GM23248 (cell line): ENCODE results near the gene THOC6. TPM values are rescaled to one million over a fixed set of nuclear protein-coding genes. Genes with fewer than 3 reads are reported as not detected.

Experiments used
- DNase-seq: peaks from one replicate; pipeline ENCODE4 v3.0.0-alpha.2; 2015
- H2AFZ ChIP-seq: fragments of 200-600 bp; sonication (generic); 2 replicates; pipeline ENCODE4 v1.6.1; 2016; ENCODE audit warnings: antibody characterized with exemption
- H3F3A ChIP-seq: fragments of 200-600 bp; sonication (generic); 2 replicates; pipeline ENCODE4 v1.6.1; 2016; ENCODE audit warnings: mild to moderate bottlenecking, antibody characterized with exemption, mixed run types; ENCODE audit not compliant: insufficient read depth
- H3K27ac ChIP-seq: fragments of 200-600 bp; sonication (generic); 2 replicates; pipeline ENCODE4 v1.5.1; 2016; ENCODE audit warnings: mild to moderate bottlenecking
- H3K27me3 ChIP-seq: fragments of 200-600 bp; sonication (generic); replicated peaks from 2 replicates; pipeline ENCODE4 v1.6.1; 2016; ENCODE audit warnings: mild to moderate bottlenecking; ENCODE audit not compliant: insufficient read depth
- H3K36me3 ChIP-seq: fragments of 200-600 bp; sonication (generic); 2 replicates; pipeline ENCODE4 v1.6.1; 2016; ENCODE audit warnings: low read depth, mild to moderate bottlenecking
- H3K4me1 ChIP-seq: fragments of 200-600 bp; sonication (generic); 2 replicates; pipeline ENCODE4 v1.6.1; 2016; ENCODE audit warnings: mild to moderate bottlenecking; ENCODE audit not compliant: insufficient read depth
- H3K4me2 ChIP-seq: fragments of 200-600 bp; sonication (generic); one replicate; pipeline ENCODE4 v1.6.1; 2016; ENCODE audit warnings: mild to moderate bottlenecking; ENCODE audit not compliant: unreplicated experiment
- H3K4me3 ChIP-seq: fragments of 200-600 bp; sonication (generic); 2 replicates; pipeline ENCODE4 v1.5.1; 2016; ENCODE audit warnings: mild to moderate bottlenecking
- H3K79me2 ChIP-seq: fragments of 200-600 bp; sonication (generic); 2 replicates; pipeline ENCODE4 v1.6.1; 2016; ENCODE audit warnings: mild to moderate bottlenecking; ENCODE audit not compliant: insufficient read depth
- H3K9ac ChIP-seq: fragments of 200-600 bp; sonication (generic); 2 replicates; pipeline ENCODE4 v1.6.1; 2016; ENCODE audit warnings: mild to moderate bottlenecking
- H3K9me2 ChIP-seq: fragments of 200-600 bp; sonication (generic); 2 replicates; pipeline ENCODE4 v1.6.1; 2016; ENCODE audit warnings: mixed run types, mild to moderate bottlenecking, moderate library complexity; ENCODE audit not compliant: insufficient read depth
- H3K9me3 ChIP-seq: fragments of 200-600 bp; sonication (generic); one replicate; pipeline ENCODE4 v1.6.1; 2017; ENCODE audit warnings: low read depth
- H4K20me1 ChIP-seq: fragments of 200-600 bp; sonication (generic); 2 replicates; pipeline ENCODE4 v1.6.0; 2016; ENCODE audit not compliant: insufficient read depth
- EZH2 ChIP-seq: fragments of 200-600 bp; sonication (generic); IDR thresholded peaks from 2 replicates; pipeline ENCODE4 v1.6.1; 2018; ENCODE audit warnings: antibody characterized with exemption, mild to moderate bottlenecking; ENCODE audit not compliant: insufficient read depth, poor library complexity, severe bottlenecking
- EZH2phosphoT487 ChIP-seq: fragments of 200-600 bp; sonication (generic); IDR thresholded peaks from 2 replicates; pipeline ENCODE4 v1.6.1; 2018; ENCODE audit warnings: antibody characterized with exemption, moderate library complexity, mild to moderate bottlenecking, low read depth; ENCODE audit not compliant: insufficient read depth
- WGBS, 2 experiments: methylation state at CpG; one replicate each; pipeline ENCODE4 v1.1.6; 2015 to 2017; ENCODE audit warnings: low lambda C conversion rate in 2 of 2, low coverage in 1 of 2; ENCODE audit errors: missing lambda C conversion rate in 2 of 2; 5-methylcytosine and 5-hydroxymethylcytosine counted together
- in situ Hi-C: fragments of 300-500 bp; cut with MboI; formaldehyde crosslinking; loops from 2 replicates; pipeline ENCODE4 v1.15.0; 2020
- polyA plus RNA-seq: library from polyadenylated mRNA; unstranded; fragments of >200 nt; fragmentation: Nextera tagmentation; extraction: Ambion mirVana; gene quantifications from 2 replicates; pipeline ENCODE4 v1.2.1, GENCODE V29; 2016
- total RNA-seq: library from RNA; depleted of rRNA; stranded (reverse); fragments of >200 nt; shearing (Covaris generic); gene quantifications from 2 replicates; pipeline ENCODE4 v1.2.3, GENCODE V29; 2014

Gene THOC6
- total and polyA plus RNA-seq, 2 experiments from 2014 or later = 17.7 to 22.4 TPM

DNA sequence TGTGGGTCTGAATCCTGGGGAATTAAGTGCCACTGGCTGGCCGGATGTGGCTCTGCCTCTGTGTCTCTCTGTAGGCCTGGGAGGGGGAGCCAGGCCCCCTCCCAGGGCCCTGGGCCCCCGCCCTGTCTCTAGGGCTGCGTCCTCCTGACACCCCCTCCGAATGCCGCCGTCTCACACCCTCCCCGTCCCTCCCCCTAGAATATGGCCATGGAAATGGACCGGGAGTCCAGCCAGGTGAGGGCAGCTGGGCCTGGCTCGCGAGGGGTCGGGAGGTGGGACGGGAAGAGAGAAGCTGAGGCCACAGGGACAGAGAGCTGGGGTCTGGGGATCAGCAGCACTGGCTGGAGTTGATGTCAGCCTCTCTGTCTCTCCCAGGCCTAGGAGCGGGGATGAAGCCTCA lies 27.5 kb upstream of the THOC6 start:
- DNase-seq = no peak
- Histone ChIP-seq H3K27me3 (no peaks in the 10 kb centered on the region), H3K79me2 (no peaks in the 10 kb centered on the region), H3K9me2 (no peaks in the 10 kb centered on the region), H3K9ac (no peak overlapping the region), H2AFZ (no peak overlapping the region), H3F3A (no peaks in the 10 kb centered on the region), H3K27ac (no peak overlapping the region), H3K9me3 (no peaks in the 10 kb centered on the region), H4K20me1 (no peaks in the 10 kb centered on the region), H3K36me3 (no peaks in the 10 kb centered on the region), H3K4me2 (no peak overlapping the region), H3K4me3 (no peak overlapping the region), H3K4me1 (no peaks in the 10 kb centered on the region)
- 77 to 91% methylated on average over 4 to 13 of the region's 13 CpGs for WGBS, 2 experiments
- TF ChIP-seq EZH2 (no peak), EZH2phosphoT487 (no peak)
- in situ Hi-C loops = no loop called here

GRCh38 chr16:2999929-3000328 lies 23.9 kb upstream of the THOC6 start:
- Histone ChIP-seq H2AFZ (no peak overlapping the region), H3F3A (no peaks in the 10 kb centered on the region), H3K79me2 (no peaks in the 10 kb centered on the region), H3K27ac (no peak overlapping the region), H3K4me1 (no peaks in the 10 kb centered on the region), H3K9me3 (no peaks in the 10 kb centered on the region), H3K4me2 (no peak overlapping the region), H3K36me3 (no peaks in the 10 kb centered on the region), H4K20me1 (no peaks in the 10 kb centered on the region), H3K9me2 (no peaks in the 10 kb centered on the region), H3K9ac (no peak overlapping the region), H3K27me3 (no peaks in the 10 kb centered on the region), H3K4me3 (no peak overlapping the region)
- TF ChIP-seq EZH2 = no peak
- TF ChIP-seq EZH2phosphoT487 = no peak
- 63 to 77% methylated on average over 6 of the region's 6 CpGs for WGBS, 2 experiments
- DNase-seq = no peak
- in situ Hi-C loops = no loop called here

DNA sequence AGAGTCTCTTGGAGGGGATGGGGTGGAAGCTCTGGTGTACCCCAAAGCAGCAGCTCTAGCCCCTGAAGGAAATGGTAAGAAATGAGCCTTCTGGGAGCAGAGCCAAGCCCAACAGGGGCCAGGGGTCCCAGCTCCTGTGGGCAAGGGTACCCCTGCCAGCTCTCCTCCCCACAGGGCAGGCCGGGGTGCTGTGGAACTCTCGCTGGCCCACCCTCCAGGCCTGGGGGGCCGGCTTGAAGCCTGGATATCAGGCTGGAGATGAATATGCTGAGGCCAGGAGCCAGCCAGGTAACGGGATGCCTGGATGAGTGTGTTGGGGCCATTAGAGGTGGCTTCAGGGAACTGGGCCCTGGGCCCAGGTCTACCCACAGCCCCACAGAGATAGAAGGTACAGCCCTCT lies 23.3 kb upstream of the THOC6 start:
- no peak for DNase-seq
- no peaks in the 10 kb centered on the region for H3K27me3 ChIP-seq
- in situ Hi-C loops = no loop called here
- H3F3A ChIP-seq = no peaks in the 10 kb centered on the region
- no peaks in the 10 kb centered on the region for H3K36me3 ChIP-seq
- no peaks in the 10 kb centered on the region for H3K9me2 ChIP-seq
- no peaks in the 10 kb centered on the region for H3K79me2 ChIP-seq
- H3K9me3 ChIP-seq = no peaks in the 10 kb centered on the region
- no peak overlapping the region for H3K4me2 ChIP-seq
- 74 to 76% methylated on average over 4 of the region's 4 CpGs for WGBS, 2 experiments
- no peaks in the 10 kb centered on the region for H4K20me1 ChIP-seq
- no peaks in the 10 kb centered on the region for H3K4me1 ChIP-seq
- no peak overlapping the region for H2AFZ ChIP-seq
- no peak overlapping the region for H3K9ac ChIP-seq
- H3K4me3 ChIP-seq = no peak overlapping the region
- no peak overlapping the region for H3K27ac ChIP-seq
- no peak for TF ChIP-seq EZH2phosphoT487
- TF ChIP-seq EZH2 = no peak

GRCh38 chr16:3001316-3001715 lies 22.5 kb upstream of the THOC6 start:
- no peak overlapping the region for H3K4me3 ChIP-seq
- no peak overlapping the region for H3K27ac ChIP-seq
- 52 to 56% methylated on average over 10 to 11 of the region's 12 CpGs for WGBS, 2 experiments
- no peak for DNase-seq
- H2AFZ ChIP-seq = no peak overlapping the region
- H3K9me3 ChIP-seq = no peaks in the 10 kb centered on the region
- no peak overlapping the region for H3K4me2 ChIP-seq
- H3K36me3 ChIP-seq = no peaks in the 10 kb centered on the region
- TF ChIP-seq EZH2 = no peak
- no peak for TF ChIP-seq EZH2phosphoT487
- no peaks in the 10 kb centered on the region for H4K20me1 ChIP-seq
- no peaks in the 10 kb centered on the region for H3K9me2 ChIP-seq
- H3F3A ChIP-seq = no peaks in the 10 kb centered on the region
- no peaks in the 10 kb centered on the region for H3K4me1 ChIP-seq
- H3K79me2 ChIP-seq = no peaks in the 10 kb centered on the region
- H3K27me3 ChIP-seq = no peaks in the 10 kb centered on the region
- H3K9ac ChIP-seq = no peak overlapping the region
- in situ Hi-C loops = no loop called here
